GM13977 (cell line): ENCODE measurements around the gene SRF.
A peak's percentile ranks its signal among the peaks of the same experiment; 100 is the strongest.
"Not testable (repeated sequence)": the region's sequence is repeated elsewhere in the genome, so short reads cannot be mapped to it uniquely, and the experiment has no call there.

Source experiments
- DNase-seq: peaks from one replicate; pipeline ENCODE4 v3.0.0; 2012; ENCODE audit warnings: low spot score
- CTCF ChIP-seq: IDR thresholded peaks from 2 replicates; pipeline ENCODE4 v1.5.1; 2012; ENCODE audit warnings: mild to moderate bottlenecking, control low read depth; ENCODE audit not compliant: insufficient read depth; ENCODE audit errors: extremely low read depth, missing control alignments
- in situ Hi-C: fragments of 300-500 bp; cut with MboI; formaldehyde crosslinking; loops from one replicate; pipeline ENCODE4 v1.12.0; 2022; ENCODE audit warnings: low sequenced_read_pairs, low pct_unique_long_range_greater_than_20kb, mixed read lengths, inconsistent platforms; ENCODE audit not compliant: unreplicated experiment

Gene SRF

GRCh38 chr6:43127180-43127579 is 43.9 kb upstream of the SRF start:
- DNase-seq: no peak
- no peak for TF ChIP-seq CTCF
- in situ Hi-C loops: no loop called here

GRCh38 chr6:43127877-43128276 is 43.2 kb upstream of the SRF start:
- TF ChIP-seq CTCF: no peak
- in situ Hi-C loops: no loop called here

GRCh38 chr6:43128926-43129325 is 42.1 kb upstream of the SRF start:
- TF ChIP-seq CTCF: no peak
- no peak for DNase-seq
- in situ Hi-C loops: no loop called here

More at GRCh38 chr6:43127877-43128276, 43.2 kb upstream of the SRF start:
- peak; percentile 11 for DNase-seq

- in situ Hi-C loops: no loop called here
- TF ChIP-seq CTCF: peak; percentile 45
- peak; percentile 57 for DNase-seq
Measured at GRCh38 chr6:43129434-43130194, 41.5 kb upstream of the SRF start.

GRCh38 chr6:43130429-43130828 is 40.6 kb upstream of the SRF start:
- no peak for DNase-seq
- TF ChIP-seq CTCF: no peak
- in situ Hi-C loops: no loop called here

- in situ Hi-C loops, DNase-seq: not testable (repeated sequence)
Measured at GRCh38 chr6:43131379-43131778, 39.7 kb upstream of the SRF start.

- no peak for DNase-seq
- no peak for TF ChIP-seq CTCF
- in situ Hi-C loops: no loop called here
Measured at GRCh38 chr6:43138267-43138666, 32.8 kb upstream of the SRF start.

- not testable (repeated sequence) for DNase-seq
- in situ Hi-C loops: loop anchor here (10.0 kb wide), 1 partner anchor 235 kb away; no protein-coding TSS in a partner anchor
Measured at GRCh38 chr6:43139973-43140372, 31.1 kb upstream of the SRF start.
